HL-60 (cell line): ENCODE data around the gene FOXO1.

ENCODE experiments used
- CTCF ChIP-seq: IDR thresholded peaks from one replicate; pipeline ENCODE4 v1.5.1; 2011; ENCODE audit warnings: low read length, control low read depth, inconsistent platforms; ENCODE audit not compliant: insufficient read depth
- GABPA ChIP-seq: IDR thresholded peaks from 2 replicates; pipeline ENCODE4 v1.6.1; 2012; ENCODE audit warnings: low read depth
- POLR2AphosphoS5 ChIP-seq: IDR thresholded peaks from 2 replicates; pipeline ENCODE4 v1.6.1; 2012; ENCODE audit warnings: low read depth
- REST ChIP-seq: IDR thresholded peaks from 2 replicates; pipeline ENCODE4 v1.6.1; 2012; ENCODE audit warnings: low read depth; ENCODE audit not compliant: insufficient replicate concordance
- SPI1 ChIP-seq: IDR thresholded peaks from 2 replicates; pipeline ENCODE4 v1.6.1; 2012; ENCODE audit warnings: low read depth, mild to moderate bottlenecking, borderline replicate concordance

GRCh38 chr13:40571338-40571963 is 95.0 kb downstream of the FOXO1 start:
- TF ChIP-seq CTCF = no peak
- no peak for TF ChIP-seq SPI1
- no peak for TF ChIP-seq GABPA
- TF ChIP-seq POLR2AphosphoS5 = no peak
- TF ChIP-seq REST = no peak
